CD4-positive, alpha-beta T cell (primary cell): ENCODE measurements around the gene GLTPD2. TPM values are rescaled to one million over a fixed set of nuclear protein-coding genes. Genes with fewer than 3 reads are reported as not detected.

ENCODE experiments used
- ATAC-seq: fragments of 200-7000 bp; cut with Tn5 transposase; one replicate; pipeline ENCODE4 v1.10.0; 2022; ENCODE audit warnings: mild to moderate bottlenecking; ENCODE audit not compliant: poor library complexity
- CTCF ChIA-PET: fragments of 350-600 bp; sonication (Branson Sonifier 250); formaldehyde crosslinking; loops from one replicate; lab custom pipeline; 2021; ENCODE audit warnings: antibody characterized with exemption, inconsistent platforms; lab: Charles Lee
- POLR2A ChIA-PET: fragments of 350-600 bp; sonication (Branson Sonifier 250); formaldehyde crosslinking; loops from one replicate; lab custom pipeline; 2021; ENCODE audit warnings: antibody characterized with exemption, inconsistent platforms; lab: Charles Lee
- DNase-seq, 14 experiments: peaks; one replicate each; pipeline ENCODE4 v3.0.0-alpha.2; 2013 to 2020; ENCODE audit warnings: mixed read lengths in 2 of 14
- H3K27ac ChIP-seq, 2 donors: one replicate each; pipeline versions ENCODE4 v1.5.1 to v1.7.0; 2013; ENCODE audit warnings: low read length in 2 of 2, low read depth in 1 of 2, mild to moderate bottlenecking in 1 of 2
- H3K27me3 ChIP-seq, 2 experiments: 1 replicate in 1 of 2; 2 replicates in 1 of 2; pipeline versions ENCODE4 v1.6.1 to v1.7.0; 2013; ENCODE audit warnings: low read length in 2 of 2, control low read depth in 1 of 2, mild to moderate bottlenecking in 1 of 2, moderate library complexity in 1 of 2; ENCODE audit not compliant: insufficient read depth in 2 of 2, control insufficient read depth in 1 of 2
- H3K36me3 ChIP-seq: one replicate; pipeline ENCODE4 v1.6.1; 2013; ENCODE audit warnings: low read length, control low read depth; ENCODE audit not compliant: insufficient read depth
- H3K4me1 ChIP-seq: one replicate; pipeline ENCODE4 v1.6.1; 2013; ENCODE audit warnings: low read length, control low read depth; ENCODE audit not compliant: insufficient read depth
- H3K4me3 ChIP-seq: one replicate; pipeline ENCODE4 v1.5.1; 2013; ENCODE audit warnings: mild to moderate bottlenecking, low read length, moderate library complexity
- H3K9me3 ChIP-seq, 2 experiments: 1 replicate in 1 of 2; 2 replicates in 1 of 2; pipeline versions ENCODE4 v1.6.1 to v1.7.0; 2013; ENCODE audit warnings: low read length in 2 of 2, mild to moderate bottlenecking in 2 of 2, control low read depth in 1 of 2, moderate library complexity in 1 of 2; ENCODE audit not compliant: control insufficient read depth in 1 of 2, insufficient read depth in 1 of 2
- H3K27ac Mint-ChIP-seq: one replicate; pipeline ENCODE4 v1.8.0; 2020; ENCODE audit warnings: mixed read lengths
- H3K27me3 Mint-ChIP-seq: one replicate; pipeline ENCODE4 v1.8.0; 2021; ENCODE audit warnings: mixed read lengths
- H3K36me3 Mint-ChIP-seq: one replicate; pipeline ENCODE4 v1.8.0; 2021; ENCODE audit warnings: low read depth, mixed read lengths
- H3K4me1 Mint-ChIP-seq: one replicate; pipeline ENCODE4 v1.8.0; 2021; ENCODE audit warnings: low read depth, mixed read lengths
- H3K4me3 Mint-ChIP-seq: one replicate; pipeline ENCODE4 v1.8.0; 2020; ENCODE audit warnings: mild to moderate bottlenecking, mixed read lengths
- H3K9me3 Mint-ChIP-seq: one replicate; pipeline ENCODE4 v1.8.0; 2020; ENCODE audit warnings: mixed read lengths
- CTCF ChIP-seq: fragments of 200-600 bp; IDR thresholded peaks from one replicate; pipeline ENCODE4 v1.8.0; 2022; ENCODE audit warnings: antibody characterized with exemption, mild to moderate bottlenecking
- intact Hi-C, 2 experiments: fragments of 100-400 bp; cut with DNase I in 1 of 2; cut with micrococcal nuclease in 1 of 2; formaldehyde crosslinking; loops; one replicate each; pipeline versions ENCODE4 v1.15.1 to v1.9.0; 2023 to 2025; cut with DNase I, micrococcal nuclease
- total RNA-seq, 174 experiments: library from RNA in 2 of 174; stranded (reverse) in 2 of 174; gene quantifications; one replicate each; pipeline ENCODE4 v1.2.3 and lab custom pipeline; 2021 to 2026

GLTPD2 gene
- total RNA-seq, 2 experiments from 2014 or later: not detected

GRCh38 chr17:4839221-4839620 is 50.5 kb downstream of the GLTPD2 start:
- Mint-ChIP-seq H3K27ac (peak overlapping the region; percentile 15), H3K36me3 (peaks cover 30% of the 10 kb centered on the region), H3K9me3 (no peaks in the 10 kb centered on the region), H3K27me3 (no peaks in the 10 kb centered on the region), H3K4me1 (peaks cover 76% of the 10 kb centered on the region), H3K4me3 (no peak overlapping the region)
- no peak for ATAC-seq
- no peak for TF ChIP-seq CTCF
- no peak overlapping the region for H3K4me3 ChIP-seq
- CTCF ChIA-PET: no interaction called here
- no peak overlapping the region for H3K27ac ChIP-seq
- POLR2A ChIA-PET: interaction anchor here (0.7 kb wide), 1 partner anchor 126 kb away, joined by 3 read pairs; no protein-coding TSS in a partner anchor
- intact Hi-C loops: loop anchor here in 1 of 2 experiments (5.0 kb wide), 1 partner anchor 43 kb away; no protein-coding TSS in a partner anchor
- H3K27me3 ChIP-seq: no peaks in the 10 kb centered on the region
- DNase-seq: no peak
- H3K36me3 ChIP-seq: peaks cover 17% of the 10 kb centered on the region
- H3K9me3 ChIP-seq: no peaks in the 10 kb centered on the region
- peaks cover 48% of the 10 kb centered on the region for H3K4me1 ChIP-seq

Other genes starting within 250 kb of the GLTPD2 start
- 10 to 100 TPM; 58.0 to 58.2 TPM for gene MYBBP1A, start 233.6 kb upstream of the GLTPD2 start, total RNA-seq
- not detected for gene GGT6, start 228.4 kb upstream of the GLTPD2 start, total RNA-seq
- not detected for gene SMTNL2, start 204.4 kb upstream of the GLTPD2 start, total RNA-seq
- under 1 TPM in 1 of 2 experiments, not detected in 1; 0.36 TPM for gene ALOX15, start 147.3 kb upstream of the GLTPD2 start, total RNA-seq
- 10 to 100 TPM; 34.1 to 37.2 TPM for gene PELP1, start 84.8 kb upstream of the GLTPD2 start, total RNA-seq
- gene ARRB2, start 78.3 kb upstream of the GLTPD2 start, total RNA-seq: 100 to 1,000 TPM; 210 to 220 TPM
- 1 to 10 TPM; 2.3 to 3.0 TPM for gene MED11, start 57.5 kb upstream of the GLTPD2 start, total RNA-seq
- 1 to 10 TPM; 3.1 to 3.3 TPM for gene ZMYND15, start 49.1 kb upstream of the GLTPD2 start, total RNA-seq
- 10 to 100 TPM; 24.8 to 25.8 TPM for gene CXCL16, start 49.0 kb upstream of the GLTPD2 start, total RNA-seq
- not detected for gene TM4SF5, start 17.1 kb upstream of the GLTPD2 start, total RNA-seq
- gene VMO1, start 2.6 kb upstream of the GLTPD2 start, total RNA-seq: not detected
- gene PSMB6, start 7.2 kb downstream of the GLTPD2 start, total RNA-seq: 10 to 100 TPM; 44.3 to 52.7 TPM
- gene PLD2, start 18.2 kb downstream of the GLTPD2 start, total RNA-seq: 10 to 100 TPM; 10.2 to 10.7 TPM
- gene MINK1, start 44.4 kb downstream of the GLTPD2 start, total RNA-seq: 100 to 1,000 TPM; 163 to 171 TPM
- 10 to 100 TPM; 28.9 to 30.5 TPM for gene C17orf107, start 110.6 kb downstream of the GLTPD2 start, total RNA-seq
- 1 to 10 TPM; 3.2 to 3.7 TPM for gene CHRNE, start 114.1 kb downstream of the GLTPD2 start, total RNA-seq
- gene GP1BA, start 143.3 kb downstream of the GLTPD2 start, total RNA-seq: not detected
- 10 to 100 TPM; 20.8 to 21.9 TPM for gene SLC25A11, start 151.1 kb downstream of the GLTPD2 start, total RNA-seq
- gene RNF167, start 151.3 kb downstream of the GLTPD2 start, total RNA-seq: 10 to 100 TPM; 59.3 to 62.8 TPM
- 100 to 1,000 TPM; 349 to 362 TPM for gene PFN1, start 159.6 kb downstream of the GLTPD2 start, total RNA-seq
- gene ENO3, start 162.2 kb downstream of the GLTPD2 start, total RNA-seq: 10 to 100 TPM; 17.2 to 20.5 TPM
- gene SPAG7, start 178.9 kb downstream of the GLTPD2 start, total RNA-seq: 10 to 100 TPM; 30.2 to 30.9 TPM
- 10 to 100 TPM; 41.6 to 51.3 TPM for gene CAMTA2, start 198.7 kb downstream of the GLTPD2 start, total RNA-seq
- gene INCA1, start 208.6 kb downstream of the GLTPD2 start, total RNA-seq: under 1 TPM in 1 of 2 experiments, not detected in 1; 0.19 TPM
- 10 to 100 TPM; 10.2 to 12.2 TPM for gene KIF1C, start 209.0 kb downstream of the GLTPD2 start, total RNA-seq
- under 1 TPM in 1 of 2 experiments, not detected in 1; 0.17 TPM for gene SLC52A1, start 246.5 kb downstream of the GLTPD2 start, total RNA-seq